GM19468 (cell line): ENCODE results near the gene TTYH2.
A peak's percentile ranks its signal among the peaks of the same experiment; 100 is the strongest.
"Not testable (repeated sequence)": the region's sequence is repeated elsewhere in the genome, so short reads cannot be mapped to it uniquely, and the experiment has no call there.

Experiments used
- ATAC-seq: cut with Tn5 transposase; IDR thresholded peaks from one replicate; pipeline ENCODE4 v1.9.1; 2021; ENCODE audit warnings: mild to moderate bottlenecking, moderate library complexity, moderate number of reproducible peaks; ENCODE audit not compliant: unreplicated experiment; ENCODE audit errors: extremely low read depth

TTYH2 gene

DNA sequence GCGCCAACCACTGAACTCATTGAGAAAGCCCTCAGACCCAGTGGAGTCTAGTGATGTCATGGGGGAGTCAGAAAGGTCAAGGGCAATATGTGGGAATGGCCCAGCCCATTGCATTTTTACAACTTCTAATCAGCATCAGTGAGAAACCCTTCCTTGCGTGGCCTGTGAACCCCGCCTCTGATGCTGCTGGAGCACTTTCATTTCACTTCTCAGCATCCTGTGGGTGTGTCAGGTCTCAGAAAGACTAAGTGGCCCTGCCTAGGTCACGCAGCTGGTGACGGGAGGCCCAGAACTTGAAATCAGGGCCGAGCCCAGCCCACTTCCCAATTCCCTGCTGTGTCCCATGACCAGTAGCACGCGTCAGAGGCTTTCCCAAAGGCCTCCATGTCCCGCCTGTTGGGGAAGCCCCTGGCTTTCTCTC, 66.7 kb downstream of the TTYH2 start:
- peak; percentile 39 for ATAC-seq

DNA sequence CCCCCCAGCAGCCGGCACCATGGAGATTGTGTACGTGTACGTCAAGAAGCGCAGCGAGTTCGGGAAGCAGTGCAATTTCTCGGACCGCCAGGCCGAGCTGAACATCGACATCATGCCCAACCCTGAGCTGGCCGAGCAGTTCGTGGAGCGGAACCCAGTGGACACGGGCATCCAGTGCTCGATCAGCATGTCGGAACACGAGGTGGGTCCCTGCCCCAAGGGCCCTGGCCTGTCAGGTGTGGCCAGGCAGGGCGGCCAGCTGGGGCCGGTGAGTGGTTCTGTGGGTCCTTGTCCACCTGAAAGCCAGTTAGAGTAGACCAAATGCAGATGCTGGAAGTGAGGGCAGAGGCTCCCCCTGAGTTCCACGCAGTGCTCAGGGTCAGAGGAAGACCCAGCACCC, 68.4 kb downstream of the TTYH2 start:
- ATAC-seq, result no peak

DNA sequence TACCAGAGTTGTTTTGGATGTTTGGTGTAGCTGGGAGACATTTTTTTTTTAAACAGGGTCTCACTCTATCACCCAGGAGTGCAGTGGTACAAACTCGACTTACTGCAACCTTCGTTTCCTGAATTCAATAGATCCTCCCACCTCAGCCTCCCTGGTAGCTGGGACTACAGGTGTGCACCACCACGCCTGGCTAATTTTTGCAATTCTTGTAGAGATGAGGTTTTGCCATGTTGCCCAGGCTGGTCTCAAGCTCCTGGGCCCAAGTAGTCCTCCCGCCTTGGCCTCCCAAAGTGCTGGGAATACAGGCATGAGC, 68.9 kb downstream of the TTYH2 start:
- not testable (repeated sequence) for ATAC-seq

DNA sequence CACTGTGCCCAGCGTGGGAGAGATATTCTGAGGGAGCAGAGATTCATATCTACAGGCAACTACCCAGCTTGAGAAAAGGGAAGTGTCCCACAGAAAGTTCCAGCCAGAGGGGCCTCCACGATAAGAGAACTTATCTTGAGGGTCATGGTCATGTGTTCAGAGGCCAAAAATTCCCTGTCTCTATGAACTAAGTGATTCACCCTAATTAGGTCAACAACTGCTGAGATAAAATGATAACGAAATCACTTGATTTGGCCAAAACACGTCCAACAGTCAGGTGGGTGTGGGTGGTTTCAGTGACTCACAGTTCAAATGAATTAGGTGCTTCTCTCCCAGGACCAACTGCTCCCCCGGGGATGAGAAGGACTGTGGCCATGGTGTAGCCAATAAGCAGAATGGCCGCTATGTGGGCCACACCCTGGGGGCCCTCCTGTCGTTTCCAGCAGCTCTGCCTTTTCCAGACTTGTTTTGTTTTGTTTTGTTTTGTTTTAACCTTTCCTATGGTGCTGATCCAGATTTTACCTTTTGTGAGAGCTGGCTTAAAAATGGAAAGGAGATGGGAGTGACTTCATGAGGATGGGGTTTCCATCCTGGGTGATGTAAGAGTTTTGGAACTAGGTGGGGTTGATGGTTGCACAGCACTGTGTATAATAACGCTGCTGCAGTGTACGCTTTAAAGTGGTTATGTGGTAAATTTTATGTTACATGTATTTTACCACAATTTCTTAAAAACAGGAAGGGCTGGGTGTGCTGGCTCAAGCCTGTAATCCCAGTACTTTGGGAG, 69.4 kb downstream of the TTYH2 start:
- ATAC-seq, result no peak

DNA sequence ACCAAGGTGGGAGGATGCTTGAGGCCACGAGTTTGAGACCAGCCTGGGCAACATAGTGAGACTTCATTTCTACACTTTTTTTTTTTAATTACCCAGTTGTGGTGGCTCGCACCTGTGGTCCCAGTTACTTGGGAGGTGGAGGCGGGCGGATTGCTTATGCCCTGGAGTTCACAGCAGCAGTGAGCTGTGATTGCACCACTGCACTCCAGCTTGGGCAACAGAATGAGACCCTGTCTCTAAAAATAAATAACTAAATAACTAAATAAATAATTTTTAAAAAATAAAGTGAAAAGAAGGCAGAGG, 70.0 kb downstream of the TTYH2 start:
- ATAC-seq, result no peak

DNA sequence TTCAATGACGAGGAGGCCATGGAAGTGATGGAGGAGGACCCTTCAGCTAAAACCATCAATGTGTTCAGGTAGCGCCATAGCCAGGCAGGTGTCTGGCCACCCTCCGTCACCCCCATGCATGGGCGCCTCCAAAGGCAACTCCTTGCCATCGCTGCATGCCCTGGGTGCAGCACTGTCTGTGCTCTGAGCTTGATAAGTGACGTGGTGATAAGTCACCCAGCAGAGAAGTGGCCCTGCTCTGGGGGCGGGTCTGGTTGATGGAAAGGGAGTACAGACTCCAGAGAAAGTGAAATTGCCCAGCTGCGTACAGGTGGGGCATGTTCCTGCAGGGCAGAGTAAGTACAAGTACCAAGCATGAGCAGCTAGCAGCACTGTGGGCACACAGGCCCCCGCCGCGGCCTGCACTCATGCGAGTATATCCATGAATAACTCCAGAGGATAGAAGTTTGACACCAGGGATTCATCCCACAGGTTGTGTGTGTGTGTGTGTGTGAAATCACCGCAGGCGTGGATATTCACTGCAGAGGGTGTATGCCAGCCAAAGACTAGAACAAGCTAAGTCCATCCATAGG, 73.7 kb downstream of the TTYH2 start:
- no peak for ATAC-seq

DNA sequence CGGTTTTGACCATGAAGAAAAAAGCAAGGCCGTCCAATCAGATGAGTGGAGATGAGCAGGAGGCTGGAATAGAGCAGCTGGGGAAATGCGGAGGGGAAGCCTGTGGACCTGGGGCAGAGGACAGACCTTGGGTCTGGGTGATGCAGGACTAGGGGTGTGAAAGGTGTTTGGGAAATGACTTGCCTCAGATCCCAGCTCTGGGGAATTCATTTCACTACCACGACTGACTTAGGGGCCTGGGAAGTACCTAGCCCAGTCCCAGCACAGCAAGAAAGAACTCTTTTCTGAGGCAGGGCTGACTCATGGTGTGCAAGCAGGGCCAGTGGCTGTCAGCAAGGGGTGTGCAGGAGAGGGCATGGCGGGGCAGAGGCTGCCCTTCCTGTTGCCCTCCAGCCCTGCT, 75.4 kb downstream of the TTYH2 start:
- ATAC-seq, result no peak

DNA sequence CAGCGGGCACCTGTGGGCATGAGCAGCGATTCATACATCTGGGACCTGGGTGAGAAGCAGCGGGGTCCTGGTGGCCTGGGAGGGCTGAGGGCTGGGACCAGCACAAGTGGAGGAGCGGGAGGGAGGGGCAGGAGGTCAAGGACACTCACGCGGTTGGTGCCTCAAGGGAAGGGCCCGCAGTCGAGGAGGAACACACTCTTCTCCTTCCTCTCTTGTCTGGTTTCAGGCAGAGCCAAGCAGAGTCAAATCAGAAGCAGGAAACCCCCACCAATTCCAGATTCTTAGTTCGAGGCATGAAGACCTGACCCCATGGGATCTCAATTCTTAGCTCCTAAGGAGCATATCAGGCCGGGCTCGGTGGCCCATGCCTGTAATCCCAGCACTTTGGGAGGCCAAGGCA, 76.3 kb downstream of the TTYH2 start:
- ATAC-seq, result no peak

DNA sequence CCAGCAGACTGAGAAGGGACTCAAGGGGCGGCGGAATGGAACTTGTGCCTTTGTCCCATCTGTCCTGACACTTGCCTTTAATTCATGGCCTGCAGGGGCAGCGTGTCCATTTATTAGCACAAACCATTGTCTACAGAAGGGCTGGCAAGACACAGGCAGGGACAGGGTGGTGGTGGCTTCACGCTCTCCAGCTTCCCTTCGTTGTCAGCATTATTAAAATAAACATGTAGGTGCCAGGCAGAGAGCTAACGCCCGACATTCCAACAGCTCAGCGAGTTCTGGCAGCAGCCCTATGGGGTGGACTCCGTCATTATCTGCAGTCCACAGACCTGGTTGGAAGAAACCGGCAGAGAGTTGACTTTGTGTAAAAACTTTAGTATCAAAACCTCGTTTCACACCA, 77.0 kb downstream of the TTYH2 start:
- ATAC-seq, result no peak

DNA sequence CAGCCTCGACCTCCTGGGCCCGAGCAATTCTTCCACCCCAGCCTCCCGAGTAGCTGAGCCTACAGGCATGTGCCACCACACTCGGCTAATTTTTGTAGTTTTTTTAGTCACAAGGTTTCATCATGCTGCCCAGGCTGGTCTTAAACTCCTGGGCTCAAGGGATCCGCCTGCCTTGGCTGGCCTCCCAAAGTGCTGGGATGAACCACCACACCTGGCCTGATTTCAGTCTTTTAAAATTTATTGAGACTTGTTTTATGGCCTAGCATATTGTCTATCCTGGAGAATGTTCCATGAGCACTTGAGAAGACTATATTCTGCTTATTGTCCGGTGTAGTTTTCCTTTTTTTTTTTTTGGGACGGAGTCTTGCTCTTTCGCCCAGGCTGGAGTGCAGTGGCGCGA, 79.1 kb downstream of the TTYH2 start:
- no peak for ATAC-seq

DNA sequence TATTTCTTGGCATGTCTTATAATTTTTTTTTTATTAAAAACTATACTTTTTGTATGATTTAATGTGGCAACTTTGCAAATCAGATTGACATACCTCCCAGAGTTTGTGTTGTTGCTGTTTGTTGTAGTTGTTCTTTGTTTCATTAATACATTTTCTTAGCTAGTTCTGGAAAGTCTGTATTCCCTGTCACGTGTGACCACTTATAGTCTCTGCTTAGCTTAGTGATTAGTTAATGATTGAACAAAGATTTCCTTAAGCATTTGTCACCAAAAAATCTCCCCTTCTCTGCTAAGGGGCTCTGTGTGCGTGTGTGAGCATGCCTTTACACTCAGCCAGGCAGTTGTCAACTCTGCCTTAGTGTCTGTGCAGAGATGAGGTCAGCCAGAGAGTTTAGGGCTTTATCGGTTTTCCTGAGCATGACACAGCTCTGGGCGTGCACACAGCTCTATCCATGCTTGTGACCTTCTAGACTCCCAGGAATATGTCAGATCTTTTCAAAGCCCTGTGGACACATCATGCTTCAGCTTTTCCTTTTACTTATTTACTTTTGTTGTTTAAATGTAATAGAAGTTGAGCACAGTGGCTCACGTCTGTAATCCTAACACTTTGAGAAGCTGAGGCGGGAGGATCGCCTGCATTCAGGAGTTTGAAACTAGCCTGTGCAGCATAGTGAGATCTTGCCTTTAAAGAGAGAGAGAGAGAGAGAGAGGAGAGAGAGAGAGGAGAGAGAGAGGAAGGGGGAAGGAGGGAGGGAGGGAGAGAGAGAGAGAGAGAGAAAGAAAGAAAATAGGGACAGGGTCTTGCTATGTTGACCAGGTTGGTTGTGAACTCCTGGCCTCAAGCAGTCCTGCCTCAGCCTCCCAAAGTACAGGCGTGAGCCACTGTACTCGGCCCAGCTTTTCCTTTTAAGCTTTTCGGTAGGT, 82.5 kb downstream of the TTYH2 start:
- ATAC-seq, result no peak

DNA sequence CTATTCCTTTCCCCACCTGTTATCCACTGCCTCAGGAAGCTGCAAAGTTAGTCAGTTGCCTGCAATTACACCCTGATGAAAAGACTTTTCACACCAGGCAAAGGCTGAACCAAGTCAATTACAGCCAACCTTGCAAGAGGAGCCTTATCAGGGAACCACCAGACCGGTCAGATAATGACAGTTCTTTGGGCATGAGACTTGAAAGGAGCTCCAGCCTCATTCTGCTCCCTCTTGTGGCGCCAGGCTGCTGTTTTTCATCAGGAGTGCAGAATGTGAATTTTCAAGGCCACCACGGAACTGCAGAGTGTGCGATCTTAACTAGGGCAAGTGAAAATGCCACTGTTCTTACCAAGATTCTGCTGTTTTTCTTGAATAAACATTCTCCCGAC, 83.2 kb downstream of the TTYH2 start:
- no peak for ATAC-seq

DNA sequence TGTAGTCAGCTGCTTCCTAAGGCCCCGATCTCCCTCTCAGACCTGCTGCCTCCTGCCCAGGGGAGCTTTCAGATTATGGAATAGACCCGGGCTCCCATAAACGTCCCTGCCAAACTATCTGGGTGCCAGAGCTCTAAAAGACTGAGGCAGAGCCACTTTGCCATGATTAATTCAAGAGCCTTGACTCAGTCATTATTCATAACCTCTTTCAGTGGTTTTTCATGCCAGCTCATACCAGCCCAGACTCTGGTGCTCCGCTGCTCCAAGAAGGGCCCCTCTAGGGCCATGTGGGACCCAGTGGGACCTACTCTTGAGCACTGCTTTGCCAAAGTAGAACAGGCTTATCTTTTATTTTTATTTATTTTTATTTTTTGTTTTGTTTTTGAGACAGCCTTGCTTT, 84.6 kb downstream of the TTYH2 start:
- no peak for ATAC-seq

DNA sequence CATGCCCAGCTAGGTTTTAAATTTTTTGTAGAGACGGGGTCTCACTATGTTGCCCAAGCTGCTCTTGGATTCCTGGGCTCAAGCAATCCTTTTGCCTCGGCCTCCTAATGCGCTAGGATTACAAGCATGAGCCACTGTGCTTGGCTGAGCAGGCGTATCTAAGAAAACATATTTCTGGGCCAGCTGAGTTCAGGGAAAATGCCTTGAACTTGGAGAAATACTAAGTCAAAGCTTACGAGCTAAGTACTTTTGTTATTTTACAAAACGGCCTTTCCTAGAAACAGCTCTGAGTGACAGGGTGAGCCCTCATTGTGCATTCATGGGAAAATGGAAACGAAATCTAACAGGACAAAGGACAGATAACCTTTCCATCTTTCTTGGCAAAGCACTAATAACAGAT, 85.4 kb downstream of the TTYH2 start:
- ATAC-seq, result no peak

DNA sequence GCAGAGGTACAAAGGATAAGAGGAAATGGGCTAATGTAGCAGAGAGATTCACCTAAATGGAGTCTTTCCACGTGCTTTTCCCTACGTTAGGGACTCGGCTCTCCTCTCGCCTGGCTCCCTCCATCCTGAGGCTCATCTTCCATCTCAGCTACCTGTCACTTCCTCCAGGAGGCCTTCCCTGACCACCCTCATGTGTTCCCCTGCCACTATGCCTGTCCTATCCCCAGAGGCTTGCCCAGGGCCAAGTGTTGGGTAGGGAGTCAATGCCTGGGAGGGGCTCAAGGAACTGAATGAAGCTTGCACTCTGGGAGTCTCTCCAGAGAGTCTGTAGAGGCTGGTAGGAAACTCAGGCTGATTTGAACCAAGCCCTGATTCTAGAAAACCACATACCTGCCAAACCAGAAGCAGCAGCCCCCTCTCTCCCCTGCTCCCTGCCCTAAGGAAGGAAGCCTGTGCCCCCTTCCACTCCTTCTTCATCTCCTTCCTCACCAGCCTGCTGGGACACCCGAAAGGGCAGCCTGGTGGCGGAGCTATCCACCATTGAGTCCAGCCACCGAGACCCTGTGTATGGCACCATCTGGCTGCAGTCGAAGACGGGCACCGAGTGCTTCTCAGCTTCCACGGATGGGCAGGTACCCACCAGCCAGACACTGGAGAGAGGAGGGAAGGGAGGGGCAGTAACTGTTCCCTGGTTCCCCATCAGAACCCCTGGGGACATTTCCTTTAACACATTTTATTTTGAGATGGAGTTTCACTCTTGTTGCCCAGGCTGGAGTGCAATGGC, 86.0 kb downstream of the TTYH2 start:
- no peak for ATAC-seq

DNA sequence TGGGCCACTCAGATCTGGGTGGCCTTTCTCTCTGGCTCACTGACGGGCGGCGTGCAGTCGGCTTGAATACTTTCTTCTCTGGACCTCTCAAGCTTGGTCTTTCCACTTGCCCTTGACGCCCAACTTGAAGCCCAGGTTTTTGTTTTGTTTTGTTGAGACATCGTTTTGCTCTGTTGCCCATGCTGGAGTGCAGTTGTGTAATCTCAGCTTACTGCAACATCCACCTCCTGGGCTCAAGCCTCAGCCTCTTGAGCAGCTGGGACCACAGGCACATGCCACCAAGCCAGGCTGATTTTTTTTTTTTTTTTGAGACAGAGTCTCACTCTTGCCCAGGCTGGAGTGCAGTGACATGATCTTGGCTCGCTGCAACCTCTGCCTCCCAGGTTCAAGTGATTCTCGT, 89.9 kb downstream of the TTYH2 start:
- no peak for ATAC-seq

DNA sequence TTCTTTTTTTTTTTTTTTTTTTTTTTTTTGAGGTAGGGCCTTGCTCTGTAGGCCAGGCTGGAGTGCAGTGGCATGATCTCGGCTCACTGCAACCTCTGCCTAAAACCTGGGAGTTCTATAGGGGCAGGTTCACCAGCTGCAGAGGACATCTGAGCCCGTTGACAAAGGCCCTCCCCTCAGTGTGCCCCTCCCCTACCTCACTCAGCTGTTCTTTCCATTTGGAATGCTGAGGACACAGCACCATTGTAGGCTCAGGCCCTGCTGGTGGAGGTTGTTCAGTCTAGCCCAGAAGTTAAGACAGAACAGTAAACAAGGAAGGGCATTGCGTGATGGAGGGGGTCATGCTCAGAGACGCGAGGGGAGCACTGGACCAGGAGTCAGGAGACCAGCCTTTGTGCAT, 90.8 kb downstream of the TTYH2 start:
- ATAC-seq, result no peak

DNA sequence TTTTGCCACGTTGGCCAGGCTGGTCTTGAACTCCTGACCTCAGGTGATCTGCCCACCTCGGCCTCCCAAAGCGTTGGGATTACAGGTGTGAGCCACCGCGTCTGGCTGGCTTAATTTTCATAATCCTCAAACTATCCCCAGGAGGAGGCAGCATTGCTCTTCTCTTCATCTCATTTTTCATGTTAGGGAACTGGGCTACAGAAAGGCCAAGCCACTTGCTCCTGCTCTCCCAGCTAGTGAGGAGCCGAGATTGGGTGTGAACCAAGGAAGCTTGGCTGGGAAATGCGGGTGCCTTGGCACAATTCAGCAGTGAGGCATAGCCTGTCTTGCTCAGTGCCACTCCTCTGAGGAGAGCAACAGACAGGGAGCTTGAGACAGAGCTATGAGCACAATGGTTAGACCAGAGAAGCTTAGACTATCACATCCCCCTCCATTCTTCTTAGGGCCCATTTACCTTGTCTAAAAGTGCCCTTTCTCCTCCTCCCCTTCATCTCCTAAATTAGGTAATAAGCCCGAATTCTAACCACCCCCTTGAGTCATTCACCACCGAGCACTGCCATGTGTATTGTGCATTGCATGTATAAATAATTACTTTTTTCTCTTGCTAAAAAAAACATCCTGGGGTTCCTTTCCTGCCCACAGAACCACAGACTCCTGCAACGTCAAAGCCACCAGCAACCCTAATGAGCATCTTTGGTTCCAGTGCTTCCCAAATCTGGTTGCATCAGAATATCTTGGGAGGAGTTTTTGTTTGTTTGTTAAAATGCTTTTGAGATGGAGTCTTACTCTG, 92.7 kb downstream of the TTYH2 start:
- ATAC-seq, result no peak

DNA sequence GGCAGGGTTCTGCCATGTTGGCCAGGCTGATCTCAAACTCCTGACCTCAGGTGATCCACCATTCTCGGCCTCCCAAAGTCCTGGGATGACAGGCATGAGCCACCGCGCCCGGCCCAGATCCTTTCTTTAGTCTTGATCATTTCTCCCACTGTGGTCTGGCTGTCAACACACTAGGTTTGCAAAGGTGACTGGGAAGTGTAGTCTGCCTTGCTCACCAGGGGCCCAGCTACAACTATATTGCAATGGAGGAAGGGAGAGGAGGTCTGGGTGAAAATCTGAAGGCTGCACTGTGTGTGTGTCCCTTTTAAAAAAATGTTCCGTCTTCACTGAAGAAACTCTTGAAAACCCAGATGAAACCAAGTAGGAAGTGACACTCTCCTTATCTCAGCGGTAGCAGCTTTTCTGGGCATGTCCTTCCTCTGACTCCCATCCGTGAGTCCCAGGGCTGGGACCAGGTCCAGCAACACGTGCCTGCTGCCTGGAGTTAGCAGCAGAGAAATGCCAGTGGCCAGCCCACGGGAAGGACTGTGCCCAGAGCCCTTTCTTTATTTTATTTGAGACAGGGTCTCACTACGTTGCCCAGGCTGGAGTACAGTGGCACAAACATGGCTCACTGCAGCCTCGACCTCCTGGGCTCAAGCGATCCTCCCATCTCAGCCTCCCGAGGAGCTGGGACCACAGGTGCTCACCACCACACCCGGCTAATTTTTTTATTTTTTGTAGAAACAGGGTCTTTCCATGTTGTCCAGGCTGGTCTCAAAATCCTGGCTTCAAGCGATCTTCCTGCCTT, 94.8 kb downstream of the TTYH2 start:
- no peak for ATAC-seq
